Calu3 (cell line): Measurements from ENCODE around the gene IZUMO4. TPM values are rescaled to one million over a fixed set of nuclear protein-coding genes. Genes with fewer than 3 reads are reported as not detected.

ENCODE experiments used
- BruUV-seq: library from RNA; stranded (reverse); fragments of 400-500 nt; replicated peaks from 2 replicates; lab custom pipeline; 2021; lab: Mats Ljungman, UMichigan
- CTCF ChIA-PET: fragments of 300-600 bp; sonication (Branson Sonifier 250); formaldehyde crosslinking; loops from one replicate; lab custom pipeline; 2022; ENCODE audit warnings: antibody characterized with exemption; lab: Charles Lee
- DNase-seq: peaks from one replicate; pipeline ENCODE4 v3.0.0; 2022
- H3K27ac Mint-ChIP-seq: one replicate; pipeline ENCODE4 v1.8.0; 2022; ENCODE audit warnings: mixed read lengths; ENCODE audit not compliant: unreplicated experiment
- H3K27me3 Mint-ChIP-seq: one replicate; pipeline ENCODE4 v1.8.0; 2022; ENCODE audit warnings: mixed read lengths; ENCODE audit not compliant: unreplicated experiment
- H3K36me3 Mint-ChIP-seq: one replicate; pipeline ENCODE4 v1.8.0; 2022; ENCODE audit warnings: mild to moderate bottlenecking, moderate library complexity, mixed read lengths; ENCODE audit not compliant: insufficient read depth, unreplicated experiment
- H3K4me1 Mint-ChIP-seq: one replicate; pipeline ENCODE4 v1.8.0; 2022; ENCODE audit warnings: mild to moderate bottlenecking, low read depth, mixed read lengths; ENCODE audit not compliant: unreplicated experiment
- H3K4me3 Mint-ChIP-seq: one replicate; pipeline ENCODE4 v1.8.0; 2022; ENCODE audit warnings: mild to moderate bottlenecking, low read depth, moderate library complexity, mixed read lengths; ENCODE audit not compliant: unreplicated experiment
- H3K9me3 Mint-ChIP-seq: one replicate; pipeline ENCODE4 v1.8.0; 2022; ENCODE audit warnings: low read depth, mixed read lengths; ENCODE audit not compliant: unreplicated experiment
- CTCF ChIP-seq: fragments of 200-600 bp; IDR thresholded peaks from one replicate; pipeline ENCODE4 v1.8.0; 2022; ENCODE audit warnings: antibody characterized with exemption; ENCODE audit not compliant: unreplicated experiment
- intact Hi-C: fragments of 100-400 bp; cut with micrococcal nuclease; formaldehyde crosslinking; loops from one replicate; pipeline ENCODE4 v1.10.0; 2022; ENCODE audit not compliant: unreplicated experiment
- total RNA-seq: library from RNA; stranded (reverse); gene quantifications from 2 replicates; pipeline ENCODE4 v1.2.3, GENCODE V29; 2022

Gene IZUMO4
- total RNA-seq, 1 experiment from 2014 or later: 2.7 TPM

GRCh38 chr19:2132191-2132590, 35.5 kb downstream of the IZUMO4 start:
- Mint-ChIP-seq H3K4me3 (no peak overlapping the region), H3K4me1 (no peaks in the 10 kb centered on the region), H3K27me3 (no peaks in the 10 kb centered on the region), H3K9me3 (no peaks in the 10 kb centered on the region), H3K27ac (no peak overlapping the region), H3K36me3 (peaks cover 29% of the 10 kb centered on the region)
- no peak for DNase-seq
- no peak for TF ChIP-seq CTCF
- no TSS peak for BruUV-seq
- CTCF ChIA-PET: no interaction called here
- intact Hi-C loops: no loop called here

GRCh38 chr19:2132731-2133490, 36.2 kb downstream of the IZUMO4 start:
- intact Hi-C loops: no loop called here
- CTCF ChIA-PET: no interaction called here
- no peaks in the 10 kb centered on the region for H3K9me3 Mint-ChIP-seq
- no peaks in the 10 kb centered on the region for H3K27me3 Mint-ChIP-seq
- no peak overlapping the region for H3K27ac Mint-ChIP-seq
- peaks cover 37% of the 10 kb centered on the region for H3K36me3 Mint-ChIP-seq
- TF ChIP-seq CTCF: no peak
- DNase-seq: no peak
- no TSS peak for BruUV-seq
- no peak overlapping the region for H3K4me3 Mint-ChIP-seq
- H3K4me1 Mint-ChIP-seq: no peaks in the 10 kb centered on the region

- H3K9me3 Mint-ChIP-seq: no peaks in the 10 kb centered on the region
- H3K27ac Mint-ChIP-seq: no peak overlapping the region
- CTCF ChIA-PET: no interaction called here
- no peaks in the 10 kb centered on the region for H3K27me3 Mint-ChIP-seq
- TF ChIP-seq CTCF: no peak
- no peaks in the 10 kb centered on the region for H3K4me1 Mint-ChIP-seq
- BruUV-seq: no TSS peak
- H3K36me3 Mint-ChIP-seq: peaks cover 30% of the 10 kb centered on the region
- intact Hi-C loops: no loop called here
- no peak for DNase-seq
- H3K4me3 Mint-ChIP-seq: no peak overlapping the region
Observed at GRCh38 chr19:2135474-2136402, 39.0 kb downstream of the IZUMO4 start.

- Mint-ChIP-seq H3K27ac (no peak overlapping the region), H3K36me3 (peaks cover 30% of the 10 kb centered on the region), H3K9me3 (no peaks in the 10 kb centered on the region), H3K4me3 (no peak overlapping the region), H3K4me1 (no peaks in the 10 kb centered on the region), H3K27me3 (no peaks in the 10 kb centered on the region)
- TF ChIP-seq CTCF: no peak
- no peak for DNase-seq
- intact Hi-C loops: no loop called here
- CTCF ChIA-PET: no interaction called here
- BruUV-seq: no TSS peak
Observed at GRCh38 chr19:2136796-2137195, 40.1 kb downstream of the IZUMO4 start.
